Endothelial cell (in vitro differentiated cells): ENCODE measurements around the gene OR52E5. TPM values are rescaled to one million over a fixed set of nuclear protein-coding genes. Genes with fewer than 3 reads are reported as not detected.

Experiments
- DNase-seq: peaks from one replicate; pipeline ENCODE4 v3.0.0; 2021; ENCODE audit warnings: low spot score
- H3K27ac Mint-ChIP-seq: one replicate; pipeline ENCODE4 v1.8.0; 2021; ENCODE audit warnings: mixed read lengths, inconsistent platforms; ENCODE audit not compliant: unreplicated experiment
- H3K27me3 Mint-ChIP-seq: one replicate; pipeline ENCODE4 v1.8.0; 2021; ENCODE audit warnings: mild to moderate bottlenecking, moderate library complexity, mixed read lengths, inconsistent platforms; ENCODE audit not compliant: unreplicated experiment
- H3K36me3 Mint-ChIP-seq: one replicate; pipeline ENCODE4 v1.8.0; 2021; ENCODE audit warnings: mild to moderate bottlenecking, low read depth, mixed read lengths, inconsistent platforms; ENCODE audit not compliant: unreplicated experiment
- H3K4me1 Mint-ChIP-seq: one replicate; pipeline ENCODE4 v1.8.0; 2021; ENCODE audit warnings: mild to moderate bottlenecking, mixed read lengths, inconsistent platforms; ENCODE audit not compliant: unreplicated experiment
- H3K4me3 Mint-ChIP-seq: one replicate; pipeline ENCODE4 v1.8.0; 2021; ENCODE audit warnings: mild to moderate bottlenecking, mixed read lengths, inconsistent platforms; ENCODE audit not compliant: unreplicated experiment
- H3K9me3 Mint-ChIP-seq: one replicate; pipeline ENCODE4 v1.8.0; 2021; ENCODE audit warnings: mixed read lengths, inconsistent platforms; ENCODE audit not compliant: unreplicated experiment
- CTCF ChIP-seq: fragments of 200-600 bp; sonication (generic); IDR thresholded peaks from one replicate; pipeline ENCODE4 v1.5.0; 2021; ENCODE audit warnings: antibody characterized with exemption; ENCODE audit not compliant: unreplicated experiment
- long read RNA-seq: library from polyadenylated mRNA; unstranded; transcript quantifications from one replicate; pipeline ENCODE4 v2.0.0, GENCODE V29; 2020; ENCODE audit not compliant: unreplicated experiment
- total RNA-seq: library from RNA; stranded (reverse); fragmentation: NEBNext Ultra II Directional; extraction: Animal tissue kit (Norgen Biotek cat#: 25700); gene quantifications from one replicate; pipeline ENCODE4 v1.2.1, GENCODE V29; 2021; ENCODE audit not compliant: unreplicated experiment

Gene OR52E5
- total RNA-seq, result not detected
- long read RNA-seq, result 0 reads

- peaks cover 5% of the 10 kb centered on the region for H3K4me1 Mint-ChIP-seq
- H3K27me3 Mint-ChIP-seq, result no peaks in the 10 kb centered on the region
Observed at GRCh38 chr11:5892908-5893307, at the start of gene OR52E5. OR52E5 (plus strand) TSS chr11:5893208; CDS start chr11:5900777, 7,569 bp downstream.

GRCh38 chr11:5846701-5847100, 46.3 kb upstream of the OR52E5 start:
- no peaks in the 10 kb centered on the region for H3K27me3 Mint-ChIP-seq

More at GRCh38 chr11:5892908-5893307, at the start of gene OR52E5:
- Mint-ChIP-seq H3K27ac (no peak within 1 kb of the TSS), H3K4me3 (no peak within 1 kb of the TSS), H3K36me3 (no peaks in the 10 kb centered on the region), H3K9me3 (no peaks in the 10 kb centered on the region)
- DNase-seq, result no peak
- TF ChIP-seq CTCF, result no peak

GRCh38 chr11:5847711-5848110, 45.3 kb upstream of the OR52E5 start:
- Mint-ChIP-seq H3K27me3 (no peaks in the 10 kb centered on the region), H3K4me1 (no peaks in the 10 kb centered on the region), H3K27ac (no peak overlapping the region), H3K4me3 (no peak overlapping the region), H3K9me3 (no peaks in the 10 kb centered on the region), H3K36me3 (no peaks in the 10 kb centered on the region)
- no peak for DNase-seq
- no peak for TF ChIP-seq CTCF

More at GRCh38 chr11:5846701-5847100, 46.3 kb upstream of the OR52E5 start:
- no peak overlapping the region for H3K27ac Mint-ChIP-seq
- TF ChIP-seq CTCF, result no peak
- H3K4me3 Mint-ChIP-seq, result no peak overlapping the region
- H3K9me3 Mint-ChIP-seq, result no peaks in the 10 kb centered on the region
- H3K4me1 Mint-ChIP-seq, result no peaks in the 10 kb centered on the region
- H3K36me3 Mint-ChIP-seq, result no peaks in the 10 kb centered on the region
- no peak for DNase-seq

- Mint-ChIP-seq H3K27ac (no peak overlapping the region), H3K27me3 (no peaks in the 10 kb centered on the region), H3K4me1 (no peaks in the 10 kb centered on the region), H3K4me3 (no peak overlapping the region), H3K36me3 (peaks cover 5% of the 10 kb centered on the region), H3K9me3 (no peaks in the 10 kb centered on the region)
- no peak for TF ChIP-seq CTCF
- no peak for DNase-seq
Observed at GRCh38 chr11:5851002-5851401, 42.0 kb upstream of the OR52E5 start.

- Mint-ChIP-seq H3K4me3 (no peak within 1 kb of the TSS), H3K36me3 (peaks cover 5% of the 10 kb centered on the region), H3K27ac (no peak within 1 kb of the TSS), H3K9me3 (no peaks in the 10 kb centered on the region), H3K27me3 (no peaks in the 10 kb centered on the region), H3K4me1 (no peaks in the 10 kb centered on the region)
- TF ChIP-seq CTCF, result no peak
- DNase-seq, result no peak
Observed at GRCh38 chr11:5857590-5857989, 35.4 kb upstream of the OR52E5 start, which contains the start of gene OR52E8. OR52E8 (minus strand) TSS chr11:5857690; CDS start chr11:5857690, 0 bp downstream.
